GM12878 (cell line): ENCODE measurements around the gene LRP1B. TPM values are rescaled to one million over a fixed set of nuclear protein-coding genes. Genes with fewer than 3 reads are reported as not detected.

Experiments used
- ATAC-seq: fragments of 200-7000 bp; cut with Tn5 transposase; 3 replicates; pipeline ENCODE4 v1.9.1; 2020; ENCODE audit warnings: mild to moderate bottlenecking, moderate library complexity
- BruUV-seq: library from RNA; stranded (reverse); fragments of 400-500 nt; replicated peaks from 2 replicates; lab custom pipeline; 2021; lab: Mats Ljungman, UMichigan
- CTCF ChIA-PET: fragments of 300-600 bp; sonication (Branson Sonifier 250); formaldehyde crosslinking; extraction: SDS; loops from one replicate; lab custom pipeline; 2021; ENCODE audit warnings: inconsistent platforms; lab: Yijun Ruan, JAX
- POLR2A ChIA-PET: fragments of 350-600 bp; formaldehyde crosslinking; extraction: SDS; loops from one replicate; lab custom pipeline; 2021; ENCODE audit warnings: inconsistent platforms; lab: Charles Lee
- RAD21 ChIA-PET: fragments of 300-600 bp; sonication (Branson Sonifier 250); formaldehyde crosslinking; loops from one replicate; lab custom pipeline; 2023; ENCODE audit warnings: antibody characterized with exemption; ENCODE audit not compliant: unreplicated experiment; lab: Charles Lee
- SMC1A ChIA-PET: fragments of 300-600 bp; sonication (Branson Sonifier 250); formaldehyde crosslinking; loops from one replicate; lab custom pipeline; 2023; ENCODE audit not compliant: unreplicated experiment, uncharacterized antibody; lab: Charles Lee
- DNase-seq: peaks from one replicate; pipeline ENCODE4 v3.0.0-alpha.2; 2011; ENCODE audit warnings: low read depth, low spot score
- FAIRE-seq: peaks from 3 replicates; lab custom pipeline; 2011; peaks lifted over from hg19 to GRCh38; lab: Jason Lieb, UNC
- H2AFZ ChIP-seq: 2 replicates; pipeline ENCODE4 v1.6.0; 2011; ENCODE audit warnings: low read depth, low read length, control low read depth; ENCODE audit not compliant: control insufficient read depth
- H3K27ac ChIP-seq: 2 replicates; pipeline ENCODE4 v1.5.1; 2011; ENCODE audit warnings: control low read depth; ENCODE audit not compliant: control insufficient read depth, insufficient read depth
- H3K27me3 ChIP-seq, 2 experiments: replicated peaks in 1 of 2; 2 replicates each; pipeline versions ENCODE4 v1.6.0 to v1.6.1; 2011; ENCODE audit warnings: low read length in 1 of 2; ENCODE audit not compliant: control insufficient read depth in 2 of 2, insufficient read depth in 2 of 2
- H3K36me3 ChIP-seq, 2 experiments: 2 replicates each; pipeline ENCODE4 v1.5.1; 2011; ENCODE audit warnings: low read length in 1 of 2; ENCODE audit not compliant: control insufficient read depth in 2 of 2, insufficient read depth in 2 of 2
- H3K4me1 ChIP-seq: 2 replicates; pipeline ENCODE4 v1.6.1; 2011; ENCODE audit warnings: mild to moderate bottlenecking, low read length, moderate library complexity, mixed read lengths; ENCODE audit not compliant: control insufficient read depth, insufficient read depth
- H3K4me2 ChIP-seq: 2 replicates; pipeline ENCODE4 v1.6.0; 2011; ENCODE audit warnings: control low read depth; ENCODE audit not compliant: control insufficient read depth, insufficient read depth
- H3K4me3 ChIP-seq: fragments of 200-600 bp; sonication (generic); 2 replicates; pipeline ENCODE4 v1.5.1; 2016
- H3K79me2 ChIP-seq: 2 replicates; pipeline ENCODE4 v1.6.0; 2011; ENCODE audit warnings: low read length; ENCODE audit not compliant: control insufficient read depth, insufficient read depth
- H3K9ac ChIP-seq: 2 replicates; pipeline ENCODE4 v1.8.0; 2011; ENCODE audit warnings: low read length, control low read depth, mixed read lengths; ENCODE audit not compliant: control insufficient read depth, insufficient read depth
- H3K9me3 ChIP-seq: replicated peaks from 3 replicates; pipeline ENCODE4 v1.5.1; 2011; ENCODE audit warnings: mild to moderate bottlenecking, low read length; ENCODE audit not compliant: control insufficient read depth, insufficient read depth
- H4K20me1 ChIP-seq: 2 replicates; pipeline ENCODE4 v1.6.0; 2011; ENCODE audit not compliant: control insufficient read depth, insufficient read depth
- BACH1 ChIP-seq: fragments of 450-650 bp; IDR thresholded peaks from 2 replicates; pipeline ENCODE4 v1.6.1; 2017; ENCODE audit warnings: mild to moderate bottlenecking, borderline replicate concordance
- ESRRA ChIP-seq: IDR thresholded peaks from 2 replicates; pipeline ENCODE4 v1.6.1; 2012; ENCODE audit warnings: mild to moderate bottlenecking, low read length, improper control_type of control experiment
- FOXK2 ChIP-seq: fragments of 450-650 bp; IDR thresholded peaks from 2 replicates; pipeline ENCODE4 v1.6.1; 2017; ENCODE audit warnings: mild to moderate bottlenecking, moderate library complexity
- FOXM1 ChIP-seq: IDR thresholded peaks from 2 replicates; pipeline ENCODE4 v1.6.1; 2012; ENCODE audit warnings: low read depth, mild to moderate bottlenecking, inconsistent platforms, low read length, moderate library complexity
- GATAD2B ChIP-seq: fragments of 450-650 bp; conservative IDR thresholded peaks from 2 replicates; pipeline ENCODE4 v1.6.1; 2017; ENCODE audit warnings: low read depth, mild to moderate bottlenecking, moderate library complexity
- KAT2A ChIP-seq: conservative IDR thresholded peaks from 2 replicates; pipeline ENCODE4 v1.6.1; 2011; ENCODE audit warnings: low read depth, low read length; ENCODE audit not compliant: control insufficient read depth
- KLF5 ChIP-seq: fragments of 450-650 bp; IDR thresholded peaks from 2 replicates; pipeline ENCODE4 v1.6.1; 2014; ENCODE audit warnings: mild to moderate bottlenecking; ENCODE audit not compliant: partially characterized antibody
- NFYA ChIP-seq: IDR thresholded peaks from 2 replicates; pipeline ENCODE4 v1.6.1; 2011; ENCODE audit warnings: low read depth, mild to moderate bottlenecking, low read length, improper control_type of control experiment, borderline replicate concordance
- PAX8 ChIP-seq: fragments of 450-650 bp; IDR thresholded peaks from 2 replicates; pipeline ENCODE4 v1.6.1; 2017; ENCODE audit warnings: mild to moderate bottlenecking, moderate library complexity
- RFX5 ChIP-seq: IDR thresholded peaks from 2 replicates; pipeline ENCODE4 v1.6.1; 2011; ENCODE audit warnings: low read depth, low read length, improper control_type of control experiment
- RUNX3 ChIP-seq: IDR thresholded peaks from 2 replicates; pipeline ENCODE4 v1.6.1; 2012; ENCODE audit warnings: low read length, inconsistent platforms
- SIX5 ChIP-seq: IDR thresholded peaks from 2 replicates; pipeline ENCODE4 v1.6.1; 2011; ENCODE audit warnings: mild to moderate bottlenecking, low read depth, low read length, moderate library complexity; ENCODE audit not compliant: severe bottlenecking
- SPI1 ChIP-seq: IDR thresholded peaks from 2 replicates; pipeline ENCODE4 v1.6.1; 2011; ENCODE audit warnings: low read depth, mild to moderate bottlenecking, low read length, moderate library complexity, borderline replicate concordance; ENCODE audit not compliant: insufficient read depth
- SREBF2 ChIP-seq: IDR thresholded peaks from 2 replicates; pipeline ENCODE4 v1.6.1; 2012; ENCODE audit warnings: mild to moderate bottlenecking, low read length
- STAT1 ChIP-seq: fragments of 450-650 bp; conservative IDR thresholded peaks from 2 replicates; pipeline ENCODE4 v1.6.1; 2014; ENCODE audit warnings: antibody characterized with exemption, mild to moderate bottlenecking
- TAF1 ChIP-seq: IDR thresholded peaks from 2 replicates; pipeline ENCODE4 v1.6.1; 2011; ENCODE audit warnings: mild to moderate bottlenecking, low read depth, low read length, borderline replicate concordance
- TCF12 ChIP-seq: IDR thresholded peaks from 2 replicates; pipeline ENCODE4 v1.6.1; 2011; ENCODE audit warnings: low read depth, mild to moderate bottlenecking, low read length
- ZNF207 ChIP-seq: fragments of 450-650 bp; IDR thresholded peaks from 2 replicates; pipeline ENCODE4 v1.6.1; 2014; ENCODE audit warnings: antibody characterized with exemption, mild to moderate bottlenecking, borderline replicate concordance
- WGBS: methylation state at CpG from one replicate; pipeline ENCODE4 v1.1.6; 2016; ENCODE audit warnings: low lambda C conversion rate; ENCODE audit not compliant: insufficient replicate concordance, insufficient coverage; ENCODE audit errors: missing lambda C conversion rate; 5-methylcytosine and 5-hydroxymethylcytosine counted together
- in situ Hi-C: fragments of 300-500 bp; cut with MboI; formaldehyde crosslinking; loops from 9 replicates; pipeline ENCODE4 v1.14.3; 2018; ENCODE audit warnings: mixed read lengths
- intact Hi-C: fragments of 100-400 bp; cut with micrococcal nuclease; formaldehyde crosslinking; loops from one replicate; pipeline ENCODE4 v1.14.2; 2022; ENCODE audit not compliant: unreplicated experiment
- polyA plus RNA-seq, 11 experiments: library from polyadenylated mRNA; depleted of rRNA in 4 of 11; unstranded in 6 of 11; stranded (reverse) in 5 of 11; fragments of >200 nt; fragmentation: Nextera tagmentation in 4 of 11; fragmentation: Illumina TruSeq in 1 of 11; extraction: Ambion mirVana in 4 of 11; extraction: Trizol in 1 of 11; gene quantifications; 1 replicate in 1 of 11; 2 replicates in 10 of 11; pipeline versions ENCODE4 v1.2.1 to v1.2.3, GENCODE V29; 2011 to 2016; ENCODE audit warnings: inconsistent platforms in 2 of 11, missing spikeins in 2 of 11, low read depth in 1 of 11
- total RNA-seq, 4 experiments: library from RNA; depleted of rRNA in 3 of 4; stranded (reverse); fragments of >200 nt in 3 of 4; fragmentation: Illumina TruSeq in 1 of 4; extraction: Trizol in 1 of 4; gene quantifications; 2 replicates each; pipeline versions ENCODE4 v1.2.1 to v1.2.3, GENCODE V29; 2013 to 2021
- TF ChIP-seq, protein P1 (sequence below): IDR thresholded peaks from 2 replicates; pipeline ENCODE4 v1.6.1; 2012; ENCODE audit warnings: improper control_type of control experiment, low read depth, low read length; ENCODE audit not compliant: insufficient replicate concordance
- TF ChIP-seq, protein P2 (sequence below): fragments of 450-650 bp; IDR thresholded peaks from 2 replicates; pipeline ENCODE4 v1.6.1; 2017; ENCODE audit warnings: mild to moderate bottlenecking, low read depth, inconsistent platforms; ENCODE audit not compliant: poor library complexity, severe bottlenecking

LRP1B gene
- total and polyA plus RNA-seq, 10 of the 15 experiments (the other 5 are each of a cell fraction or from before 2014, with no cell fraction given): under 0.01 to 0.06 (median 0.03) TPM; not detected in 5

GRCh38 chr2:140551287-140551686 is 1579.5 kb downstream of the LRP1B start:
- no peak overlapping the region for H3K4me3 ChIP-seq
- RAD21 ChIA-PET: no interaction called here
- SMC1A ChIA-PET: no interaction called here
- TF ChIP-seq SIX5 (no peak), PAX8 (no peak), RFX5 (no peak), FOXK2 (no peak), GATAD2B (no peak), KAT2A (no peak), ZNF207 (no peak), SPI1 (no peak), FOXM1 (no peak), SREBF2 (no peak), RUNX3 (no peak), STAT1 (no peak), TCF12 (no peak), NFYA (no peak), ESRRA (no peak), TAF1 (no peak), KLF5 (no peak), BACH1 (no peak)
- TF ChIP-seq, protein P1, sequence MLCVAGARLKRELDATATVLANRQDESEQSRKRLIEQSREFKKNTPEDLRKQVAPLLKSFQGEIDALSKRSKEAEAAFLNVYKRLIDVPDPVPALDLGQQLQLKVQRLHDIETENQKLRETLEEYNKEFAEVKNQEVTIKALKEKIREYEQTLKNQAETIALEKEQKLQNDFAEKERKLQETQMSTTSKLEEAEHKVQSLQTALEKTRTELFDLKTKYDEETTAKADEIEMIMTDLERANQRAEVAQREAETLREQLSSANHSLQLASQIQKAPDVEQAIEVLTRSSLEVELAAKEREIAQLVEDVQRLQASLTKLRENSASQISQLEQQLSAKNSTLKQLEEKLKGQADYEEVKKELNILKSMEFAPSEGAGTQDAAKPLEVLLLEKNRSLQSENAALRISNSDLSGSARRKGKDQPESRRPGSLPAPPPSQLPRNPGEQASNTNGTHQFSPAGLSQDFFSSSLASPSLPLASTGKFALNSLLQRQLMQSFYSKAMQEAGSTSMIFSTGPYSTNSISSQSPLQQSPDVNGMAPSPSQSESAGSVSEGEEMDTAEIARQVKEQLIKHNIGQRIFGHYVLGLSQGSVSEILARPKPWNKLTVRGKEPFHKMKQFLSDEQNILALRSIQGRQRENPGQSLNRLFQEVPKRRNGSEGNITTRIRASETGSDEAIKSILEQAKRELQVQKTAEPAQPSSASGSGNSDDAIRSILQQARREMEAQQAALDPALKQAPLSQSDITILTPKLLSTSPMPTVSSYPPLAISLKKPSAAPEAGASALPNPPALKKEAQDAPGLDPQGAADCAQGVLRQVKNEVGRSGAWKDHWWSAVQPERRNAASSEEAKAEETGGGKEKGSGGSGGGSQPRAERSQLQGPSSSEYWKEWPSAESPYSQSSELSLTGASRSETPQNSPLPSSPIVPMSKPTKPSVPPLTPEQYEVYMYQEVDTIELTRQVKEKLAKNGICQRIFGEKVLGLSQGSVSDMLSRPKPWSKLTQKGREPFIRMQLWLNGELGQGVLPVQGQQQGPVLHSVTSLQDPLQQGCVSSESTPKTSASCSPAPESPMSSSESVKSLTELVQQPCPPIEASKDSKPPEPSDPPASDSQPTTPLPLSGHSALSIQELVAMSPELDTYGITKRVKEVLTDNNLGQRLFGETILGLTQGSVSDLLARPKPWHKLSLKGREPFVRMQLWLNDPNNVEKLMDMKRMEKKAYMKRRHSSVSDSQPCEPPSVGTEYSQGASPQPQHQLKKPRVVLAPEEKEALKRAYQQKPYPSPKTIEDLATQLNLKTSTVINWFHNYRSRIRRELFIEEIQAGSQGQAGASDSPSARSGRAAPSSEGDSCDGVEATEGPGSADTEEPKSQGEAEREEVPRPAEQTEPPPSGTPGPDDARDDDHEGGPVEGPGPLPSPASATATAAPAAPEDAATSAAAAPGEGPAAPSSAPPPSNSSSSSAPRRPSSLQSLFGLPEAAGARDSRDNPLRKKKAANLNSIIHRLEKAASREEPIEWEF: no peak
- TF ChIP-seq, protein P2, sequence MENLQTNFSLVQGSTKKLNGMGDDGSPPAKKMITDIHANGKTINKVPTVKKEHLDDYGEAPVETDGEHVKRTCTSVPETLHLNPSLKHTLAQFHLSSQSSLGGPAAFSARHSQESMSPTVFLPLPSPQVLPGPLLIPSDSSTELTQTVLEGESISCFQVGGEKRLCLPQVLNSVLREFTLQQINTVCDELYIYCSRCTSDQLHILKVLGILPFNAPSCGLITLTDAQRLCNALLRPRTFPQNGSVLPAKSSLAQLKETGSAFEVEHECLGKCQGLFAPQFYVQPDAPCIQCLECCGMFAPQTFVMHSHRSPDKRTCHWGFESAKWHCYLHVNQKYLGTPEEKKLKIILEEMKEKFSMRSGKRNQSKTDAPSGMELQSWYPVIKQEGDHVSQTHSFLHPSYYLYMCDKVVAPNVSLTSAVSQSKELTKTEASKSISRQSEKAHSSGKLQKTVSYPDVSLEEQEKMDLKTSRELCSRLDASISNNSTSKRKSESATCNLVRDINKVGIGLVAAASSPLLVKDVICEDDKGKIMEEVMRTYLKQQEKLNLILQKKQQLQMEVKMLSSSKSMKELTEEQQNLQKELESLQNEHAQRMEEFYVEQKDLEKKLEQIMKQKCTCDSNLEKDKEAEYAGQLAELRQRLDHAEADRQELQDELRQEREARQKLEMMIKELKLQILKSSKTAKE: no peak
- no peaks in the 10 kb centered on the region for H3K79me2 ChIP-seq
- no peak overlapping the region for H2AFZ ChIP-seq
- no peaks in the 10 kb centered on the region for H3K9me3 ChIP-seq
- H3K36me3 ChIP-seq: no peaks in the 10 kb centered on the region
- H3K4me1 ChIP-seq: no peaks in the 10 kb centered on the region
- no peak overlapping the region for H3K4me2 ChIP-seq
- no peak overlapping the region for H3K9ac ChIP-seq
- no TSS peak for BruUV-seq
- ATAC-seq (no peak), FAIRE-seq (no peak), DNase-seq (no peak)
- no peaks in the 10 kb centered on the region for H4K20me1 ChIP-seq
- CTCF ChIA-PET: no interaction called here
- POLR2A ChIA-PET: no interaction called here
- in situ Hi-C loops: no loop called here
- intact Hi-C loops: no loop called here
- H3K27me3 ChIP-seq: no peaks in the 10 kb centered on the region
- 59% methylated on average over 1 of the region's 1 CpG for WGBS
- no peak overlapping the region for H3K27ac ChIP-seq
